Fibroblast of mammary gland (primary cell): Measurements from ENCODE around the gene CHCHD3.
"Not testable (repeated sequence)": the region's sequence is repeated elsewhere in the genome, so short reads cannot be mapped to it uniquely, and the experiment has no call there.

Source experiments
- DNase-seq: peaks from one replicate; pipeline ENCODE4 v3.0.0-alpha.2; 2010; ENCODE audit warnings: low read depth
- H3K4me3 ChIP-seq: 2 replicates; pipeline ENCODE4 v1.5.1; 2011; ENCODE audit warnings: low read depth, mild to moderate bottlenecking, low read length, moderate library complexity; ENCODE audit not compliant: control insufficient read depth
- CTCF ChIP-seq: conservative IDR thresholded peaks from 2 replicates; pipeline ENCODE4 v1.5.1; 2011; ENCODE audit warnings: low read depth, low read length, inconsistent platforms; ENCODE audit not compliant: control insufficient read depth, insufficient read depth

CHCHD3 gene

GRCh38 chr7:133040178-133040577, 41.7 kb downstream of the CHCHD3 start:
- no peak for TF ChIP-seq CTCF
- no peak overlapping the region for H3K4me3 ChIP-seq
- DNase-seq = no peak

DNA sequence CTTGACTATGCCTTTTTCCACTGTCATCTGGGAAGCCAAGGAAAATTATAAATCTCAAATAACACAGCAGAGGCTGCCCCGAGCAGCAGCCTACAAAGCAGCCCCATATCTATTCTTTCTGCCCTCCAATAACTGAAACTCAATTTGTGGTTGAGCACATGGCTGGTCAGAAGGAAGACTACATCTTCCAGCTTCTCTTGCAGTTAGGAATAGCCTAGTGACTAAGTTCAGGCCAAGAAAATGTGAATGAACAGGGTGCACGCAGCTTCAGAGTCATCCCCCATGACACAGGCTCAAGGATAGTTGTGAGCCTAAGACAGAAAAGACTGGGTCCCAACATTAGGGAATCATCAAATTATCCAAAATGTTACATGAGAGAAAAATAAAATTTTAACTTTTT, 42.3 kb downstream of the CHCHD3 start:
- no peak for DNase-seq
- TF ChIP-seq CTCF = no peak
- no peak overlapping the region for H3K4me3 ChIP-seq

- DNase-seq = no peak
- no peak overlapping the region for H3K4me3 ChIP-seq
- no peak for TF ChIP-seq CTCF
These were observed 45.6 kb downstream of the CHCHD3 start for GRCh38 chr7:133036289-133036688.

DNA sequence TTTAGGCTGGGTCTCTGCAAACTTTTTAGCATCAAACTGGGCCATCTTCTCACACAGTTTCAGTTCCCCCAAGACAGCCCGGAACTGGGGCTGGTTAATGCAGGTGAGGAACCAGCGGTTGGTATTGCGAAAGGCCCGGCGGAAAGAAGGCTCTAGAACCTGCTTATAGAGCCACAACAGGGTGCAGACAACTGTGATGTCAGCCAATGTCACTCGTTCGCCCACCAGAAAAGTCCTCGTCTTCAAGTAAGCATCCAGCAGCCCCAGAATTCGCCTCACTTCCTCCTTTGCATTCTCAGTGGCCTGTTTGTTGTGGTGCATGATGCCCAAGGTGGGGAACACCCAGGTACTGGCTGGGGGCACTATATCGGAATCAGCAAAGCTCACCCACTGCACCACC, 46.6 kb downstream of the CHCHD3 start:
- not testable (repeated sequence) for H3K4me3 ChIP-seq, DNase-seq

DNA sequence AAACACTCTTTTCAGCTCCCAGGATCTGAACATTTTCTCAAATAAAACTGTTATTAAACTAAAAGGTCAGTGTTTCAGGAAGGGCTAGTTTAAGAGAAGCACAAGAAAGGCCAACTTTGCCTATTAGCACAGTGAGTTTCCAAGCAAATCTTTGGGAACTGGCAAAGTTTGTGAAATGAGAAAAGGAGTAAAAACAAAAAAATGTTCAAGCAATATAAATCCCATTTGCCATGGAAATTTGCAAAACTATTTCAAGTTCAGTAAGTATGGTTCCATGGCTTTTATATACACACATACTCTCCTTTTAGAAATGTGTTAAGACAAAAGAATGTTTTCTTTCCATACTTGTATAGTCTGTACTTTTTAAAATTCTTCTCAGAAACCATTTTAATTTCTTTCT, 51.5 kb downstream of the CHCHD3 start:
- DNase-seq = no peak

GRCh38 chr7:133029463-133029862, 52.4 kb downstream of the CHCHD3 start:
- DNase-seq = no peak
- no peak for TF ChIP-seq CTCF
- H3K4me3 ChIP-seq = no peak overlapping the region

More for the DNA sequence above, 51.5 kb downstream of the CHCHD3 start:
- no peak overlapping the region for H3K4me3 ChIP-seq
- TF ChIP-seq CTCF = no peak

- no peak for DNase-seq
- H3K4me3 ChIP-seq = no peak overlapping the region
- TF ChIP-seq CTCF = no peak
These were observed 54.5 kb downstream of the CHCHD3 start for GRCh38 chr7:133027397-133027796.
